HG03354 (cell line): ENCODE results near the gene TRPM7.
"Not testable (repeated sequence)": the region's sequence is repeated elsewhere in the genome, so short reads cannot be mapped to it uniquely, and the experiment has no call there.

ENCODE experiments used
- ATAC-seq: cut with Tn5 transposase; IDR thresholded peaks from one replicate; pipeline ENCODE4 v1.9.1; 2021; ENCODE audit warnings: mild to moderate bottlenecking; ENCODE audit not compliant: unreplicated experiment, poor library complexity, severe bottlenecking

The TRPM7 gene

DNA sequence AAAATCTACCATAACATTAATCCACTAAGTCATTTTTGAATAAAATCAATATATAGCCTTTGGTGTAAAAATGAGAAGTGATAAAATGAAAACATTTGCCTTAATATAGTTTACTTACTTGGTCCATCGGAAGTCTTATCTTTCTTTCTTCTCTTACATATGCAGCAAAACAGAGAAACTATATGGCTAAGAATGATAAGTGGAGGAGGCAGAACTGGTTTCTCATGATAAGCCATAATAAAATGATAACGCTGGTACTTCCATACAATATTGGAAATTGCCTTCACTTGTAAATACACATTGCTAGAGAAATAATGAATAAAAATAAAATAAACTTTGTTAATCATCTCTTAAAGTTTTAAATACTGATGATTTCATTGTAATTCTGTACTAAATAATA lies 92.3 kb downstream of the TRPM7 start:
- no peak for ATAC-seq

DNA sequence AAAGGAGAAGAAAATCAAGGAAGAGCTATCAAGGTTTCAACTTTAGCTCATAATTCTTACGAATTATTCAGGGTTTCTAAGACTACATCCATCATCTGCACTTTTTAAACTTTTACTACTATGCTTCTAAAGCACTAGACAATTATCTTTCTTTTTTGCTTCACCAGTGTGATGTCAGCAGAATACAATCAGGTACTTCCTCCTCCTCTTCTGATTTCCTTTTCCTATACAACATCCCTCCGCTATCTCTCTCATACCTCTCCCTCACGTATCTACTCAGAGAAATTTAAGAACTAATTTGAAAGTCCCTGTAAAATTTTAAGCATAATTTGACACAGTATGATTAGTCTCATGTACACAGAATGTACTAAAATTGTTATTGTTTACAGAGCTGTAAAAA lies 92.8 kb downstream of the TRPM7 start:
- no peak for ATAC-seq

- no peak for ATAC-seq
Measured at GRCh38 chr15:50590288-50590687, 96.3 kb downstream of the TRPM7 start.

GRCh38 chr15:50577492-50577891 lies 109.1 kb downstream of the TRPM7 start:
- ATAC-seq: no peak

- ATAC-seq: no peak
Measured at GRCh38 chr15:50576166-50576565, 110.4 kb downstream of the TRPM7 start.

DNA sequence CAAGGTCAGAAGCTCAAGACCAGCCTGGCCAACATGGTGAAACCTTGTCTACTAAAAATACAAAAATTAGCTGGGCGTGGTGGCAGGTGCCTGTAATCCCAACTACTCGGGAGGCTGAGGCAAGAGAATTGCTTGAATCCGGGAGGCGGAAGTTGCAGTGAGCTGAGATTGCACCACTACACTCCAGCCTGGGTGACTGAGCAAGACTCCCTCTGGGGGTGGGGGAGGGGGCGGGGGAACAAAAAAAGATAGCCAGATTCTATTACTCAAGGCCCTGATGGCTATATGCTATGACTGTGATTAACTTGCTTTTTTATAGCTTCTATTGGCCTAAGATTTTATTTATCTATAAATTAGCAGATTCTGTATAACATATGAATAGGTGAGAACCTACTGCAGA lies 112.8 kb downstream of the TRPM7 start:
- ATAC-seq: not testable (repeated sequence)

DNA sequence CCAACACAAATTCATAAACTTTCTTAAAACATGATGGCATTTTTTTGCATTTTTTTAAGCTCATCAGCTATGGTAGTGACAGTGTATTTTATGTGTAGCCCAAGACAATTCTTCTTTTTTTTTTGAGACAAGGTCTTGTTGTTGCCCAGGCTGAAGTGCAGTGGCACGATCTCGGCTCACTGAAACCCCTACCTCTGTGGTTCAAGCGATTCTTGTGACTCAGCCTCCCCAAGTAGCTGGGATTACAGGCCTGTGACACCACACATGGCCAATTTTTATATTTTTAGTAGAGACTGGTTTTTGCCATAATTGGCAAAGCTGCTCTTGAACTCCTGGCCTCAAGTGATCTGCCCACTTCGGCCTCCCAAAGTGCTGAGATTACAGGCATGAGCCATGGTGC lies 122.8 kb downstream of the TRPM7 start:
- no peak for ATAC-seq

GRCh38 chr15:50562735-50563640 lies 123.6 kb downstream of the TRPM7 start:
- no peak for ATAC-seq

DNA sequence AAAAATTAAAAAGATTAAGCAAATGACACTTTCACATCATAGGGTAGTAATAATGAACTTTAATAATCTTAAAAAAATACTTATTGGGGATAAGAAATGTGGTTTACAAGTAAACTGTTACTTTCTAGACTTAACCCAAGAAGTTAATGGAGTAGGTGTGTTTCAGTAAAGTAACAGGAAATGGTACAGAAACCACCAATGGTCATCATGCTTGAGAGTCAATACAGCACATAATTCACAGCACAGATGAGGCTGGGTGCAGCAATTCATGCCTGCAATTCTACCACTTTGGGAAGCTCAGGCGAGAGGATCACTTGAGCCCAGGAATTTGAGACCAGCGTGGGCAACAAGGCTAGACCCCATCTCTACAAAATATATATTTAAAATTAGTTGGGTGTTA lies 128.6 kb downstream of the TRPM7 start:
- ATAC-seq: no peak

DNA sequence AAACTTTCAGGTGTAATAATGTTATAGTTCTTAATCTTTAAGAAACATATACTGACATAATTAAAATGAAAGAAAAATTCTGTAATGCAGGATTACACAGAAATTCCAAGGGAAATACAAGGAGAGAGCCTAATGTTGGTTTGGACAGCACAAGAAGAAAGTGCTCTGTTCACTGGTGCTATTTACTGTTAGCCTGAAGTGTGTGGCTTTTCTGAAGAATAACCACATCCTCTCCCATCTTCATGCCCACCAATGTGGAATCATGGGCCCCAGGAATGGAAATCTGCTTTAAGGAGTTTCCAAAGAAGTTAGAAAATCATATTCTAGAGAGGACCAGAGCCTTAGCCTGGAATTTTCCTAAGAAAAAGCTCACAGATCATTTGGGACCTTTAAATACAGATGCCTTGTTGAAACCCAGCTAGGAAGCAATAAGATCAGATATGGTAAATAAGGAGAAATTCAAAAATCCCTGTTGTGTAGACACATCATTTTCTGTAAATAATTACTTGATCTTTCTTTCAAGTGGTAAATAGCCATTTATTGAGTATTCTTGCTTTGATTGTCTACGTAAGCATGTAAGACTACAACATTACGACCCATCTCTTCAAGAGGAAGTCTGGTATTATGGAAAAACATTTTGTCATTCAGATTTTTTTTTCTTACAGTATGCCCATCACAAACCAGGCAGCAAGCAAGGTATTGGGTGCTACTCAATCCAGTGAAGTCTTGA lies 129.8 kb downstream of the TRPM7 start:
- no peak for ATAC-seq

- no peak for ATAC-seq
Measured at GRCh38 chr15:50552238-50552637, 134.4 kb downstream of the TRPM7 start.

GRCh38 chr15:50549326-50549725 lies 137.3 kb downstream of the TRPM7 start:
- no peak for ATAC-seq

- no peak for ATAC-seq
Measured at GRCh38 chr15:50546566-50546965, 140.0 kb downstream of the TRPM7 start, which contains the start of gene USP50. Gene USP50, minus strand, starts transcription at chr15:50546666. Its CDS starts 141 bp downstream, at chr15:50546525.

- ATAC-seq: no peak
Measured at GRCh38 chr15:50544368-50544767, 142.2 kb downstream of the TRPM7 start.

- no peak for ATAC-seq
Measured at GRCh38 chr15:50543556-50543955, 143.0 kb downstream of the TRPM7 start.

DNA sequence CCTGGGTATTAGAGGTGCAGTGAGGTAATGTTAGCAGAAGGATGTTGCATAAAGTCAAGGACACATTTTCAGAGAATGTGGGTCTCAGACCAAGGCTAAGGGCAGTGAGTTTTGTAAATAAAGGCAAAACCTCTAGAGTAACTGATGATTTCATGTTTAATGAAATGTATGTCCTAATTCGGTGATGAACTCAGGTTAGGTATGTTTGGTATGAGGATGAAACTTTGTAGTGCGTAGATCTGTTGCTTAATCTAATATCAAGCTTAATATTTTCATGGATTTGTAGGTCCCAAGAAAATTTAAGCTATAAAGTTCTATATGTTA lies 143.7 kb downstream of the TRPM7 start:
- no peak for ATAC-seq

DNA sequence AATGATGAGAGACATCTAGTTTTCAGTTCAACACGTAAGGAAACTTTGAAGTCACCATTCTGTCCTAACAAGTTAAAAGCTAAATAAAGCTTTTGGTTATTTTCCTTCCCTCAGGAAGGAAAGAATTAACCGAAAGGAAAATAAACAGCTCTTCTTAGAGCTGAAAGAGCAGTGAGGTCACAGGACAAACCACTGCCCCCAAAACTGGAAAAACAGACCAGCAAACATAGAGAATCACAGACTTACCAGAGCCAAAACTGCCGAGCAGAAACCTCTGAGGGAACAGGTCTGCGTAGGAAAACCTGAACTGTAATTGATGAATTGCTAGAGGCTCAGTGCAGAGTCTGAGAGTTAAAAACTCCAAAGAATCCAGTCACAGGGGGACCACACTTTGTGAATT lies 154.8 kb downstream of the TRPM7 start:
- ATAC-seq: no peak

- ATAC-seq: no peak
Measured at GRCh38 chr15:50531163-50531562, 155.4 kb downstream of the TRPM7 start.

DNA sequence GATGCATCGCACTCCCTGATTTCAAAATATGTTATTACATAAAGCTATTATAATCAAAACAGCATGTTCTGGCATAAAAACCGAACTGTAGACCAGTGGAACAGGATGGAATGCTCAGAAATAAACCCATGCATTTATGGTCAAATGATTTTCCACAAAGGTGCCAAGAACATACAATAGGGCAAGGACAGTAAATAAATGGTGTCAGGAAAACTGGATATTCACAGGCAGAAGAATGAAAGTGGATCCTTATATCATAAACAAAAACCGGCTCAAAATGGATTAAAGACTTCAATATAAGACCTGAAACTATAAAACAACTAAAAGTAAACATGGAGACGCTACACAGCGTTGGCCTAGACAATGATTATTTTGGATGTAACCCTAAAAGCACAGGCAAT lies 162.7 kb downstream of the TRPM7 start:
- ATAC-seq: no peak

- ATAC-seq: no peak
Measured at GRCh38 chr15:50519740-50520425, 166.7 kb downstream of the TRPM7 start.

DNA sequence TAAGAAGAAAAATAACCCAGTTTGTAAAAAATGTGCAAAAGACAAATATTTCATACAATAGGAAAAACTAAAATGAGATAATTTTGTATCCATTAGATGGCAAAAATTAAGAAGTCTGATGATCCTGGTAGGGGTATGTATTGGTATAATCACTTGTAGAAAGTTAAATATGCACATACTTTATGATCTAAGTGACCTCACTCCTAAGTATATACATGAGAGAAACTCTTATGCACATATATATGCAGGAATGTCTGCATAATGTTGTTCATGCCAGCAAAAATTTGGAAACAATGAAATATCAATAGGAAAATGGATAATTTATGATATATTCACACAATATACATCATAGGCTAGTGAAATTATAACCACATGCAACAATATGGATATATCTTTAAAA lies 173.6 kb downstream of the TRPM7 start:
- no peak for ATAC-seq
